Mucosa of descending colon (tissue), 3 donors: Measurements from ENCODE around the gene CEP135. TPM values are rescaled to one million over a fixed set of nuclear protein-coding genes. Genes with fewer than 3 reads are reported as not detected.

Experiments used
- ATAC-seq: fragments of 200-7000 bp; cut with Tn5 transposase; one replicate; pipeline ENCODE4 v1.9.1; 2020; ENCODE audit warnings: mild to moderate bottlenecking, moderate library complexity
- DNase-seq, 3 donors: peaks; one replicate each; pipeline ENCODE4 v3.0.0-alpha.2; 2020
- H3K36me3 ChIP-seq: fragments of 200-600 bp; one replicate; pipeline ENCODE4 v1.8.0; 2021; ENCODE audit warnings: low read depth, mild to moderate bottlenecking
- H3K4me1 ChIP-seq: fragments of 200-600 bp; one replicate; pipeline ENCODE4 v1.8.0; 2021; ENCODE audit warnings: low read depth, mild to moderate bottlenecking
- H3K4me3 ChIP-seq: fragments of 200-600 bp; one replicate; pipeline ENCODE4 v1.8.0; 2021; ENCODE audit warnings: mild to moderate bottlenecking
- H3K9me3 ChIP-seq: fragments of 200-600 bp; one replicate; pipeline ENCODE4 v1.8.0; 2021; ENCODE audit warnings: mild to moderate bottlenecking
- CTCF ChIP-seq: fragments of 200-600 bp; IDR thresholded peaks from one replicate; pipeline ENCODE4 v1.8.0; 2022; ENCODE audit warnings: antibody characterized with exemption, mild to moderate bottlenecking
- intact Hi-C, 2 donors: fragments of 100-400 bp; cut with DNase I in 1 of 2; cut with micrococcal nuclease in 1 of 2; formaldehyde crosslinking; loops; one replicate each; pipeline versions ENCODE4 v1.11.0 to v1.11.1; 2022; cut with DNase I, micrococcal nuclease
- total RNA-seq, 3 donors: library from RNA; stranded (reverse); fragmentation: NEBNext Ultra II Directional in 2 of 3; extraction: Animal tissue kit (Norgen Biotek cat#: 25700) in 2 of 3; gene quantifications; one replicate each; pipeline versions ENCODE4 v1.2.1 to v1.2.4, GENCODE V29; 2021 to 2023
- donor health status: DM: no; HTN: no; CAD: no; lungs with moderate emphysema.
- donor health status: DM: no; HTN: no; CAD: no.
- donor health status: DM: no; HTN: yes; CAD: no.

Gene CEP135
- total RNA-seq, 3 donors from 2014 or later: 3.8 to 6.9 (median 5.9) TPM

- ATAC-seq: no peak
These were observed 23.5 kb upstream of the CEP135 start for GRCh38 chr4:55925241-55925640.

GRCh38 chr4:55926610-55927009 is 22.1 kb upstream of the CEP135 start:
- Histone ChIP-seq H3K4me1 (no peaks in the 10 kb centered on the region), H3K4me3 (no peak overlapping the region), H3K9me3 (no peaks in the 10 kb centered on the region), H3K36me3 (no peaks in the 10 kb centered on the region)
- no peak for DNase-seq
- TF ChIP-seq CTCF: no peak
- intact Hi-C loops: no loop called here
- ATAC-seq: no peak

More at GRCh38 chr4:55925241-55925640, 23.5 kb upstream of the CEP135 start:
- TF ChIP-seq CTCF: no peak
- Histone ChIP-seq H3K4me3 (no peak overlapping the region), H3K4me1 (no peaks in the 10 kb centered on the region), H3K9me3 (no peaks in the 10 kb centered on the region), H3K36me3 (no peaks in the 10 kb centered on the region)
- DNase-seq: no peak
- intact Hi-C loops: no loop called here

- TF ChIP-seq CTCF: no peak
- intact Hi-C loops: no loop called here
- no peak overlapping the region for H3K4me3 ChIP-seq
- no peaks in the 10 kb centered on the region for H3K36me3 ChIP-seq
- no peaks in the 10 kb centered on the region for H3K4me1 ChIP-seq
- ATAC-seq (no peak), DNase-seq (no peak)
- H3K9me3 ChIP-seq: no peaks in the 10 kb centered on the region
These were observed 20.8 kb upstream of the CEP135 start for GRCh38 chr4:55927803-55928437.

- Histone ChIP-seq H3K4me1 (no peaks in the 10 kb centered on the region), H3K36me3 (no peaks in the 10 kb centered on the region), H3K4me3 (no peak overlapping the region), H3K9me3 (no peaks in the 10 kb centered on the region)
- no peak for TF ChIP-seq CTCF
- no peak for DNase-seq
- ATAC-seq: no peak
- intact Hi-C loops: no loop called here
These were observed 19.9 kb upstream of the CEP135 start for GRCh38 chr4:55928846-55929245.

- TF ChIP-seq CTCF: no peak
- no peak overlapping the region for H3K4me3 ChIP-seq
- no peak for DNase-seq
- H3K4me1 ChIP-seq: no peaks in the 10 kb centered on the region
- no peaks in the 10 kb centered on the region for H3K36me3 ChIP-seq
- peaks cover 1% of the 10 kb centered on the region for H3K9me3 ChIP-seq
- intact Hi-C loops: no loop called here
- ATAC-seq: no peak
These were observed 17.7 kb upstream of the CEP135 start for GRCh38 chr4:55931043-55931442.

- H3K9me3 ChIP-seq: peaks cover 5% of the 10 kb centered on the region
These were observed 16.9 kb upstream of the CEP135 start for GRCh38 chr4:55931833-55932232.

More at GRCh38 chr4:55931833-55932232, 16.9 kb upstream of the CEP135 start:
- TF ChIP-seq CTCF: no peak
- H3K4me1 ChIP-seq: no peaks in the 10 kb centered on the region
- DNase-seq: no peak
- intact Hi-C loops: no loop called here
- H3K36me3 ChIP-seq: no peaks in the 10 kb centered on the region
- ATAC-seq: no peak
- H3K4me3 ChIP-seq: no peak overlapping the region
